OCI-LY3 (cell line): ENCODE data around the gene DNPEP.
"Not testable (repeated sequence)": the region's sequence is repeated elsewhere in the genome, so short reads cannot be mapped to it uniquely, and the experiment has no call there.

ENCODE experiments used
- H2AFZ ChIP-seq: fragments of 200-600, 300-600 bp; shearing (Covaris generic); 2 replicates; pipeline ENCODE4 v1.6.0; 2014; ENCODE audit warnings: antibody characterized with exemption, low read depth, low read length
- H3K27ac ChIP-seq: fragments of 200-600, 300-600 bp; sonication (generic); 2 replicates; pipeline ENCODE4 v1.5.1; 2014; ENCODE audit warnings: mild to moderate bottlenecking, low read length, moderate library complexity, mixed read lengths
- H3K27me3 ChIP-seq: fragments of 200-600, 300-600 bp; sonication (generic); 2 replicates; pipeline ENCODE4 v1.6.1; 2014; ENCODE audit warnings: low read depth, low read length, mixed read lengths
- H3K36me3 ChIP-seq: fragments of 200-600, 300-600 bp; sonication (generic); replicated peaks from 2 replicates; pipeline ENCODE3; 2014; ENCODE audit warnings: low read depth, low read length, mixed read lengths
- H3K4me1 ChIP-seq: fragments of 300-600, 200-600 bp; sonication (generic); 2 replicates; pipeline ENCODE4 v1.6.1; 2014; ENCODE audit warnings: low read length, mixed read lengths
- H3K4me2 ChIP-seq: fragments of 200-600, 300-600 bp; sonication (generic); 2 replicates; pipeline ENCODE4 v1.6.1; 2014; ENCODE audit warnings: low read length, mixed read lengths
- H3K4me3 ChIP-seq: fragments of 300-600, 200-600 bp; sonication (generic); 2 replicates; pipeline ENCODE4 v1.5.1; 2014; ENCODE audit warnings: antibody characterized with exemption, mild to moderate bottlenecking, low read length, moderate library complexity
- H3K79me2 ChIP-seq: fragments of 300-600, 200-600 bp; shearing (Covaris generic); 2 replicates; pipeline ENCODE4 v1.6.1; 2014; ENCODE audit warnings: mild to moderate bottlenecking, low read length, mixed read lengths
- H3K9ac ChIP-seq: fragments of 300-600, 200-600 bp; shearing (Covaris generic); 2 replicates; pipeline ENCODE4 v1.6.0; 2014; ENCODE audit warnings: mild to moderate bottlenecking, low read length, moderate library complexity
- H3K9me3 ChIP-seq: fragments of 200-600, 300-600 bp; shearing (Covaris generic); 2 replicates; pipeline ENCODE4 v1.6.1; 2014; ENCODE audit warnings: low read length, mixed read lengths; ENCODE audit not compliant: insufficient read depth
- H4K20me1 ChIP-seq: fragments of 200-600, 300-600 bp; sonication (generic); 2 replicates; pipeline ENCODE4 v1.6.1; 2016; ENCODE audit warnings: low read length, mixed read lengths; ENCODE audit not compliant: insufficient read depth
- CTCF ChIP-seq: fragments of 200-600, 300-600 bp; sonication (generic); IDR thresholded peaks from 2 replicates; pipeline ENCODE4 v1.5.1; 2014; ENCODE audit warnings: antibody characterized with exemption, low read length, low read depth
- EZH2phosphoT487 ChIP-seq: fragments of 200-600 bp; shearing (Covaris generic); IDR thresholded peaks from 2 replicates; pipeline ENCODE4 v1.6.1; 2018; ENCODE audit warnings: antibody characterized with exemption, mixed run types, low read depth

DNPEP gene

DNA sequence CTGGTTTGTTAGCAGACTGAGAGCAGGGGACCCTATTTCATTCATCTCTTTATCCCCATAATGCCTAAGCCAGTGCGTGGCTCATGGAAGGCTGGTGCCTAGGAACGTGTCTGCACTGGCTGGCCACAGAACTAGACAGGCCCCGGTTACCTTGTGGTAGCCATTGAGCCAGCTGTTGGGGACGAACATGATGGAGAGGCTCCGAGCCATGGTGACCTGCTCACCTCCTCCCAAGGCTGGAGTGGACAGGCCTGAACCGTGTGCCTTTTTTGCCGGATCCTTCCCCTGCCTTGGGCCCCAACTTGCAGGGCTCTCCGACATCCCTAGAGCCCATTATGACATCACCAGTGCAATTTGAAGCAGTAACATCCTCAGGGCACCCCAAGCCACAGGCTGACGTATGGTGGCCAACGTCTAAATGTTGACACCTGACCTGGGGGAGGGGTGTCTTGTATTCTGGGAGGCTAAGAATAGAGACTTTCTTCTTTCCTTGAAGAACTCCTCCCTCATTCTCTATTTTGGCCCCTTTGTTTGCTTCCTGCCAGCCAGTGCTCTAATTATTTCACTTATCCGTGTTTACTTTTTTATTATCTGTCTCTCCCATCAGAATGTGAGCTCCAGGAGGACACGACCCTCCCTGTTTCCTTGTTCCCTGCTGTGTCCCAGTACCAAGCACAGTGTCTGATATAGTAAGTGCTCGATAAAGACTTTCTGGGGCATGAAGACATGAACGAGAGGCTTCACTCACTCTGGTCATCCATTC is 12.2 kb upstream of the DNPEP start:
- Histone ChIP-seq H3K9ac (no peak overlapping the region), H3K27ac (no peak overlapping the region)

DNA sequence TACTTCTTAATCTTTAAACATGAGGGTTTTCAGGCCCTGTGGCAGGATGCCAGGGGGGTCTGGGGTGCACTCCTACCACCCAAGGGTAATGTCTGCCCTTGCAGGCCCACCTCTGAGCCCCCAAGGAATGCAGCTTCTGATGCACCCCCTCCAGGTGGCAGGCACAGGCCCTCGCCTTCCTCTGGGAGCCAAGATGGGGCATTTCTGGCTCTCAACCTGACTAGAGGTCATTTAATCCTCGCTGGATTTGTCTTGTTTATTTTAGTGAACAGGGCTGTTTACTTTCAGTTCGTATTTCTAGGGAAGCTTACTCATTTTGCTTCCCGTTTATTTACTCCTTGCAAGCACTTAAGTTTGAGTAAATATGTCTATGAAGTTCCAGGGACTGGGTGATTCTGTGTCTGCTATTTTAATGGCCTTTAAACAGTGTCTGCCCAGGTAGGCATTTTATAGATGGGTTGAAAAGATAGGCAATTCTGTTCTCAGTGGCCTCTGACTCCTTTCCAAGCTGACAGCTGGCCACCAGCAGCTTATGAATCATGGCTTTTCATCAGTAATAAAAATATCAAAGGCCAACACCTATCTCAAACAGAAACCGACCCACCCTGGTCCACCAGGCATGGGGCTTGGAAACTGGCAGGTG is 11.1 kb upstream of the DNPEP start:
- Histone ChIP-seq H3K36me3 (no peaks in the 10 kb centered on the region), H3K9me3 (no peaks in the 10 kb centered on the region), H4K20me1 (no peaks in the 10 kb centered on the region), H3K79me2 (no peaks in the 10 kb centered on the region), H2AFZ (no peak overlapping the region), H3K4me3 (no peak overlapping the region), H3K27ac (no peak overlapping the region), H3K27me3 (no peaks in the 10 kb centered on the region), H3K9ac (no peak overlapping the region), H3K4me2 (no peak overlapping the region), H3K4me1 (peaks cover 4% of the 10 kb centered on the region; the same call in 1 of the 2 replicates)
- TF ChIP-seq EZH2phosphoT487 (no peak), CTCF (no peak)

More for the DNA sequence above, 12.2 kb upstream of the DNPEP start:
- no peak overlapping the region for H3K4me2 ChIP-seq
- peaks cover 4% of the 10 kb centered on the region; the same call in 1 of the 2 replicates for H3K4me1 ChIP-seq
- H3K27me3 ChIP-seq: no peaks in the 10 kb centered on the region
- no peaks in the 10 kb centered on the region for H3K79me2 ChIP-seq
- no peak for TF ChIP-seq EZH2phosphoT487
- TF ChIP-seq CTCF: no peak
- H2AFZ ChIP-seq: no peak overlapping the region
- H4K20me1 ChIP-seq: no peaks in the 10 kb centered on the region
- H3K9me3 ChIP-seq: no peaks in the 10 kb centered on the region
- no peak overlapping the region for H3K4me3 ChIP-seq
- H3K36me3 ChIP-seq: no peaks in the 10 kb centered on the region

GRCh38 chr2:219396863-219397457 is 9.2 kb upstream of the DNPEP start:
- no peaks in the 10 kb centered on the region for H3K36me3 ChIP-seq
- no peak for TF ChIP-seq EZH2phosphoT487
- TF ChIP-seq CTCF: no peak
- H3K27ac ChIP-seq: no peak overlapping the region
- no peak overlapping the region for H2AFZ ChIP-seq
- H3K4me3 ChIP-seq: no peak overlapping the region
- H3K4me1 ChIP-seq: no peaks in the 10 kb centered on the region
- H3K27me3 ChIP-seq: no peaks in the 10 kb centered on the region
- H4K20me1 ChIP-seq: no peaks in the 10 kb centered on the region
- no peak overlapping the region for H3K9ac ChIP-seq
- H3K79me2 ChIP-seq: no peaks in the 10 kb centered on the region
- no peaks in the 10 kb centered on the region for H3K9me3 ChIP-seq
- H3K4me2 ChIP-seq: no peak overlapping the region

GRCh38 chr2:219395609-219396008 is 7.9 kb upstream of the DNPEP start:
- Histone ChIP-seq H3K9ac (no peak overlapping the region), H3K9me3 (no peaks in the 10 kb centered on the region), H3K27me3 (no peaks in the 10 kb centered on the region), H2AFZ (no peak overlapping the region), H3K79me2 (no peaks in the 10 kb centered on the region), H3K4me1 (no peaks in the 10 kb centered on the region), H3K4me2 (no peak overlapping the region), H4K20me1 (no peaks in the 10 kb centered on the region), H3K36me3 (no peaks in the 10 kb centered on the region), H3K27ac (no peak overlapping the region), H3K4me3 (no peak overlapping the region)
- TF ChIP-seq EZH2phosphoT487 (no peak), CTCF (no peak)

DNA sequence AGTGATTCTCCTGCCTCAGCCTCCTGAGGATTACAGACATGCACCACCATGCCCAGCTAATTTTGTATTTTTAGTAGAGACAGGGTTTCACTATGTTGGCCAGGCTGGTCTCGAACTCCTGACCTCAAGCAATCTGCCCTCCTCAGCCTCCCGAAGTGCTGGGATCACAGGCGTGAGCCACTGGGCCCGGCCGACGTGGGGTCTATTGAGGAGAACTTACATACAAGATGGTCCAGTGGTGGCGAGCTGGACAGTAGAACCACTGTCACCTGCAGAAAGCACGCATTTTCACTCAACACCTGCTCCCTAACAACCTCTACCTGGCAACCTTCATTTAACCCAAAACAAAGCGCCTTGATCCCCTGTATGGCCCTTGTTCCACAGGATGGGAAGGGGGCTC is 7.3 kb upstream of the DNPEP start:
- H3K27me3 ChIP-seq, H4K20me1 ChIP-seq, H3K4me1 ChIP-seq, H3K4me2 ChIP-seq, H3K4me3 ChIP-seq, H3K36me3 ChIP-seq, H3K27ac ChIP-seq, H3K9ac ChIP-seq, H3K79me2 ChIP-seq, H2AFZ ChIP-seq, H3K9me3 ChIP-seq: not testable (repeated sequence)
